ENCODE results near the gene HOXA3.

HOXA3 gene

GRCh38 chr7:27157702-27158431, 5.5 kb upstream of the HOXA3 start:
- no peak for DNase-seq (ENCODE audit: low read depth in 4 of 4, low spot score in 1 of 4)

- DNase-seq (ENCODE audit: low read depth in 4 of 4, low spot score in 1 of 4): no peak
These were observed 4.7 kb upstream of the HOXA3 start for GRCh38 chr7:27156916-27157701.

GRCh38 chr7:27156508-27156898, 4.1 kb upstream of the HOXA3 start, which contains the start of gene HOXA7:
TSS of gene HOXA7 (minus strand) at chr7:27156675. CDS start at chr7:27156545, 130 bp downstream.
- DNase-seq (ENCODE audit: low read depth in 4 of 4, low spot score in 1 of 4): no peak

DNA sequence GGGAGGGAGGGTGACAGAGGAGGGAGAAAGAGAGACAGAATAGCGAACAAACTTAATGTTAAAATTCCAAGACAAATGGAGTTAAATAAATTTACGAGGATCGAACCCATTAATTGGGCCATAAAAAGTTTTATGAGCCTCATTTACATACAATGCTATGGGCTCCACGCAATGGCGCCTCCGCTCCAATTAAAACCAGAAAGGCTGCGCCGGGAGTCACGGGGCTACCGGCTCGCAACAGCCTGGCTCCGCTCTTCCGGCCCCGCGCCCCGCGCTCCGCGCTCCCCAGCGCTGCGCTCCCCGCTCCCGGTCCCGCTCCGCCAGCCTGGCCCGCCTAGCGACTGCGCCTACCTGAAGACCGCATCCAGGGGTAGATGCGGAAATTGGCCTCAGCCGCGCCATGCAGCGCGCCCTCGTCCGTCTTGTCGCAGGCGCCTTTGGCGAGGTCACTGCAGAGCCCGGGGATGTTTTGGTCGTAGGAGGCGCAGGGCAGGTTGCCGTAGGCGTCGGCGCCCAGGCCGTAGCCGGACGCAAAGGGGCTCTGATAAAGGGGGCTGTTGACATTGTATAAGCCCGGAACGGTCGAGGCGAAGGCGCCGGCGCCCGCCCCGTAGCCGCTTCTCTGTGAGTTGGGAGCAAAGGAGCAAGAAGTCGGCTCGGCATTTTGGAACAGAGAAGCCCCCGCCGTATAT, 3.6 kb upstream of the HOXA3 start:
- DNase-seq (ENCODE audit: low read depth in 4 of 4, low spot score in 1 of 4): no peak

DNA sequence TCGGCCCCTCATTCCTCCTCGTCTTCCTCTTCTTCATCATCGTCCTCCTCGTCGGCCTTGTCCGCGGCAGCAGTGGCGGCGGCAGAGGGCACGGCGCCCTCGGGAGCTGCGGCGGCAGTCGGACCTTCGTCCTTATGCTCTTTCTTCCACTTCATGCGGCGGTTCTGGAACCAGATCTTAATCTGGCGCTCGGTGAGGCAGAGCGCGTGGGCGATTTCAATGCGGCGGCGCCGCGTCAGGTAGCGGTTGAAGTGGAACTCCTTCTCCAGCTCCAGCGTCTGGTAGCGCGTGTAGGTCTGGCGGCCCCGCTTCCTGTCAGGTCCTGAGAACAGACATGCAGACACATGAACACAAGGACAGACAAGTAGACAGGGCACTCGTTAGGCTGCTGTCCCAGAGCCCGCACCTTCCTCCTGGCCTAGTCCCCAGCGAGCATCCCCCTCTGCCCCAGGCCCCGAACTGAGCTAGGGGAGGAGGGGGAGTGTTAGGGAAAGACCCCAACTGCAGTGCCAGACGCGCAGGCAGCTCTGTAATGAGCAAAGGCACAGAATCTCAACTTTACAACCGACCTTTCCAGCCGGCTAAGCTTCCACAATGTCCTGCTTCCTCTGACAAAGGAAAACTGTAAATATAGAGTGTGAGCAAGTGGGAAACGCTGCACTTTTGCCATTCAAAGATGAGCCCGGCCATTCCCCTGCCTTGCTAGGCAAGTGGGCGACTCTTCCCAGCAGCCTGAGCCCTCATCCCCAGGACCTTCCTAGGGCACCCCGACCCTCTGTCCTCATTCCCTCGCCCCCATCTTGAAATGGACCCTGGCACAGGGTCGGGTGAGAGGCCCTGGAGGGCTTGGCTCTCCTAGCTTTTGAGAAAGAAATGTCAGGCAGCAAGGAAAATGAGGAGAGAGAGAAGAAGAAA, 2.8 kb upstream of the HOXA3 start:
- DNase-seq (ENCODE audit: low read depth in 4 of 4, low spot score in 1 of 4): no peak

- no peak for DNase-seq (ENCODE audit: low read depth in 4 of 4, low spot score in 1 of 4)
These were observed 2.0 kb upstream of the HOXA3 start for GRCh38 chr7:27154369-27154768.

DNA sequence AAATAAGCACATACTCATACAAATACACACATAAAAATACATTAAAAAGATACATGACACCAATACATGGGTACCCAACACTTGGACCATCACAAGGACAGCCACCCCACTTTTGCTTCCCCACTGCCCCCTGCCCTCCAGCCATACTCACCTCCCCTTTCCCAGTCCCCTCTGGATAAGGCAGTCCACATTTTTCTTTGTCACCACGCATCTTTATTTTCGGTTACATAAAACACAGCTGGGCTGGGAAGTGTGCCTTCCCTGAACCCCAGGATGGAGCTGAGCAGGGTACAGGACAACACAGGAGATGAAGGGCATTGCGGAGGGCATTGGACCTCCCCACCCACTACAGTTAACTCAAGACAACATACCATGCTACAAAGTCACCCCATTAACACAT, 1.1 kb upstream of the HOXA3 start:
- no peak for DNase-seq (ENCODE audit: low read depth in 4 of 4, low spot score in 1 of 4)

- DNase-seq (ENCODE audit: low read depth in 4 of 4, low spot score in 1 of 4): no peak
These were observed 546 bp upstream of the HOXA3 start for GRCh38 chr7:27152816-27153442.

DNA sequence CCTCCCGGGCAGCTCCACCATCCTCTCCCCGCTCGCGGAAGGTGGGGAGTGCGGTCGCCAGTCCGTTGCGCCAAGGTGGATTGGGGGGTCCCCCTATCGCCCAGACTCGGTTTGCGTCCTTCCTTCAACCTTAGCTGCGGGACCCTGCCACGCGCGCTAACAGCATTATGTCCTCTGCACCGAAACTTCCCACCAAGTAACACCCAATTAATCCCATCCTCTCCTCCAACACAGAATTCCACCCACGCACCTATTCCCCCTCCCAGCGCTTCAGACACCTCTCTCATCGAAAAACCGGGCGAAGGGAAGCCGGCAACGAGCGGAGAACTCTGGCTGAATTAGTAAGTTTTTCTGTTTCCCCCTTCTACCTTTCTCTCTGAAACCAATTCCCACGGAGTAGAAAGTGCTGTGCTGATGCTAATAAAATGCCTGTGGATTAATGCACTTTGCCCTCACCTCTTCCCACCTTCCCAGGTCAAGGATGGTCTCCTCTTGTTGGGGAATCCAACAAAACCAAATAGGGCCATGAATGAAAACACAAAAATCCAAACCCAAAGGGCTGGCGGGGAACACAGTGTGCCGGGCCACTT, 947 bp downstream of the HOXA3 start:
- DNase-seq (ENCODE audit: low read depth in 4 of 4, low spot score in 1 of 4): no peak

DNA sequence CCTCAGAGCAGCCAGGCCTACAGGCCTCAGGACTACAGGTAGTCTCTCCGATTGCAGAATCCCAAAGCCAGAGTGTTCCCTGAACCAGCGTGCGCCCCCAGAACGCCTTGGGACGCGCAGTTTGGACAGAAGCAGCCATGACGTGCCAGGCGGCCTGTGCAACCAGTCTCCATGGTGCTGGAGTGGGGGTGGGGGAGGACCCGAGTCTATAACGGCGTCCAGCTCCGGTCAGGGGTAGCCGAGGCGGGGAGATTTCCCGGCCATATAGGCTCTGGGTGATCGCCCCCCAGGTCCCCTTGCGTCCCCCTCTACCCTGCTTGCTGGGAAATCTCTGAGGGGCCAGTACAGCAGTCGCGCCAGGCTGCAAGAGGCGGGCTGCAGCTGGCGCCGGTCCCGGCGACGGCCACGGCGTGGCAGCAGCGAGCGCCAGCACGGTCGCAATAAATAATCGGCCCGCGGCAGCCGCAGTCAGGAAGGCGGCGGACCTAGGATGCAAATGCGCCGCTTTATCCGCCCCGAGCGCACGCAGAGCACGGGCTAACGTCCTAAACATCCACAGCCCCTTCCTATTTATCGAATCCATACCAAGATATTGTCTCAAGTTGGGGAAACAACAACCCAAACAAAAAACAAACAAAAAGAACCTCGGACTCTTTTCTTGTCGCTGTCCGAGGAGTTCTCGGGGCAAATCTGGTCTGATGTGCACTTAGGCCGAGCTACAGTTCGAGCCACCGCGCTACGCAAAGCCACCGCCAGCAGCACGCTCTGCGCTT, 1.6 kb downstream of the HOXA3 start:
- DNase-seq (ENCODE audit: low read depth in 4 of 4, low spot score in 1 of 4): peak in 2 of 4 experiments; percentile 41 to 46

DNA sequence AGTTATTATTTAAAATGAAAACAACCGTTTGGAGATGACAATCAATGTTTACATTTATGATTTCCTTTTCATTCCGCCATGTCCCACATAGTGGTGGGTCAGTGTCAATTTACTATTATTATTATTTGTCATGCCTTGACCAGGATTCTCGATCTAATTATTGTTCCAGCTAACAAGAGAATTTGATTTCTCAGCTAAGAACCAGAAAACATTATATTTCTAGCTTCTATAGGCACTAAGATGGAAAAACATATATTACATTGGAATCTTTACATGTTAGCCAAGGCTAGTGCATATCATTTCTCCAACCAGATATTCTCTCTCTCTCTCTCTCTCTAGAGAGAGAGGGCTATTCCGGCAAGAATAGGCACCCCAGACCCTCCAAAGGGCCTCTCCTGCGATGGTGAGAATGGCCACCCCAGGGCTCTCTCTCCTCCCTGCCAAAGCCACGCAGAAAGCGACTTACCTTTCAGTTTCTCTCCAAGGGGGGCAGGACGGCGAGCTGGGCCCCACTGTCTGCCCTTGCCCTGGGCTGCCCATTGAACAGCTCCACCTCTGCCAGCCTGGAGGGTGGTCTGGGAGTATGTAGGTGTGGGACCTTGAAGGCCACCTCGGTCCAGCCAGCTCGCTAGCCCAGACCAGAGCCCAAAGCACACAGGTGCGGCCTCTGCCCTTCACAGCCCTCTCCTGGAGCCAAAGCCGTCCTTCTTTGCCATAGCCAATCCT, 2.4 kb downstream of the HOXA3 start:
- DNase-seq (ENCODE audit: low read depth in 4 of 4, low spot score in 1 of 4): no peak

DNA sequence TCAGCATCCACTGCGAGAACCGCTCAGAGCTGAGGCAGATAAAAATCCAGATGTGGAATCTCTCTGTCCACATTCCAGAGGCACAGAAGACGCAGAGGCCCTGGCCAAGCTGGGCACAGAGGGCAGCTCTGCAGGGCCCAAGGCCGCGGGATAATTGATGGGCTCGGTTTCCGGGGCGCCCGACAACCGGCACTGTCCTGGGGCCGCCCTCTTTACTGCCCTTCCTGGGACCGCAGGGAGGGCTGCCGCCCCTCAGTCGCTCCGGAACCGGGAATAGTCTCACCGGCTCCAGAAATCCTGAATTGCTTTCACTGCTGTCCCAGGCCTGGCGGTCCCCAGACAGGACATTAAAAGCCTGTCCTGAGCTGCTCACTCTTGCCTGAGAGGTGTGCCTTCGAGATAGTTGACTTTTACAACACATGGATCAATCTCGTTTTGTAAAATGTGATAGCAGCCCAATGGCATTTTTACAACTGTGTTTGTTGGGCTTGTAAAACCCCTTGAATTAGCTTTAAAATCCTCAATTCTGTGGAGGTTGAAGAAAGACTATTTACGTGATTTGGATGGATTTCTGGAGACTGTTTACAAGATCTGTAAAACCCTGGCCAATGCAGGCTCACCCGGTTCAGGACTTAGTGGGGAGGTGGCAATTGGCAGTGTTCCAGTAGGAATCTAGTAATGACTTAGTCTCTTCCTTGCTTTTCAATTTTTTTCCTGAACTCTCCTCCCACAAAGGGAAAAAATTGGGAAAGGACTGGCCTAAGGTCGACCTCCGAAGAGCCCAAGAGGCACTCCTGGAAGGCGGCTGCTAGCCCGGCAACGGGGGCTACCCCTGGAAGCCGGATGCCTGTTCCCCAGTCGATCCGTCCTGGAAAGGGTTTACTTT, 3.4 kb downstream of the HOXA3 start:
- no peak for DNase-seq (ENCODE audit: low read depth in 4 of 4, low spot score in 1 of 4)

GRCh38 chr7:27148031-27148755, 4.2 kb downstream of the HOXA3 start:
- no peak for DNase-seq (ENCODE audit: low read depth in 4 of 4, low spot score in 1 of 4)

DNA sequence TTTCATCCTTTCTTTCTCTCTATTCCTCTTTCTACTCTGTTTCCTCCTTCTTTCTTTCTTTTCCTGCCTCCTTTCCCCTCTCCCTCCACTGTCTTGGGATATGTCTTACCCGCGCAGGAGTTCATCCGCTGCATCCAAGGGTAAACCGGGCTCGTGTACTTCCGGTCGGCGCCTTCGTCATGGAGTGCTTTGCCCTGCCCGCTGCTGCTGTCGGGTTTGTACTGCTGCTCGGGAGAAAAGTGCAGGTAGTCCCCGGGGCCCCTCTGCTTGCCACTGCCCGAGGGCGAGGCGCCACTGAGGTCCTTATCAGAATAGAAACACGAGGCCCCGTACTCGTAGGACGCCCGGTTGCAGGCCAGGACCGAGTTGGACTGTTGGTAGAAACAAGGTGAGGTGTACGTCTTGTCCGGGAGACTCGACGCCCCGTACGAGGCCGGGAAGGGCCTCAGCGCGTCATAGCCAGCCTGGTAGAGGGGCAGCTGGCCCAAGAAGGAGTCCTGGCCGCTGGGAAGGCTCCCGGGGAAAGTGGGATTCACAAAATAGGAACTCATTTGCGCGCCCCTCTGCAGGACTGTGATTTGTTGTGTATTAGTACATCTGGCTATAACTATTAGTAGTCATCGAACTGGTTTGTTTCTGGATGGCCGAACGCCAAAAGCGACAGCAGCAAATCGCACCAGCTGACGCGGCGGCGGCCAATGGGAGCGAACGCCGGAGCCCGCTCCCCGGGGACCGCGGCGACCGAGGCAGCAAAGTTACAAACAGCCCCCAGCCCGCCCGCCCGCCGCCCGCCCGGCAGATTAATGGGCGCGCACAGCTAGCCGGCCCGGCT, 5.0 kb downstream of the HOXA3 start, which contains the start of gene HOXA6:
HOXA6 (minus strand) TSS at position 576 of the 832 bp plus-strand sequence; CDS start at position 551, 25 bp downstream.
- DNase-seq (ENCODE audit: low read depth in 4 of 4, low spot score in 1 of 4): no peak

DNA sequence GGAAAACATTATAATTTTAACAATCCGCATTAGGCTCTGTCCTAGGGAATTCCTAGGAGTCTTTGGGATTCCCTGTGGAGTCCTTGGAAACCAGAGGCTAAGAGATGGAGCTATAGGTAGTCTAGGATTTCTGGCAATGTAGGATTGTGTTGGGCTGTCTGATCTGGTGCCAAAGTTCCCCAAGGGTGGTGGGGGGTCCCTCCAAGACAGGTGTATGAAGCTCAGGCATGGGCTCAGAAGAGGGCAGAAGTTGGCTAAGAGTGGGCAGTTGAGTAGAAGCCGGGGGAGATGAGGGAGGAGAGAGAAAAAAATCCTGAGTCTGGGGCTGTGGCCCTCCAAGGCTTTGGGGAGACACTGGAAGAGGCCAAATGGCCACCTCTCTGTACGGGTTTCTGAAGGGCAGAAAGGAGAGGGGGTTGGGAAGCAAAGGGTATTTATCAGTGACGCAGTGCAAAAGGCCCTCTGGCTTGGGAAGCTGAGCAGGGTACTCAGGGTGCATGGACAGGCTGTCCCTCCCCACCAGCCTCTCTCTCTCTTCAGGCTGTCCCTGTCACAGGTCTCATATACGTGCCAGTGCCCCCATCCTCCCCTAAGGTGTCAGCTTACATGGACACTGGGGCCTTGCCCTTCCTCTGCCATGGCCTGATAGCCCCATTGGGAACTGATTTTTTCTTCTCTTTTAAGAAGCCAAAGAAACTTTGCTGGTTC, 5.7 kb downstream of the HOXA3 start:
- DNase-seq (ENCODE audit: low read depth in 4 of 4, low spot score in 1 of 4): no peak
